Measurements from ENCODE around the gene FARP1. TPM values are rescaled to one million over a fixed set of nuclear protein-coding genes. Genes with fewer than 3 reads are reported as not detected.
A peak's percentile ranks its signal among the peaks of the same experiment; 100 is the strongest.

FARP1 gene
- polyA plus RNA-seq, 2 of the 4 experiments (the other 2 are of a cell fraction) = 9.4 to 13.0 TPM

DNA sequence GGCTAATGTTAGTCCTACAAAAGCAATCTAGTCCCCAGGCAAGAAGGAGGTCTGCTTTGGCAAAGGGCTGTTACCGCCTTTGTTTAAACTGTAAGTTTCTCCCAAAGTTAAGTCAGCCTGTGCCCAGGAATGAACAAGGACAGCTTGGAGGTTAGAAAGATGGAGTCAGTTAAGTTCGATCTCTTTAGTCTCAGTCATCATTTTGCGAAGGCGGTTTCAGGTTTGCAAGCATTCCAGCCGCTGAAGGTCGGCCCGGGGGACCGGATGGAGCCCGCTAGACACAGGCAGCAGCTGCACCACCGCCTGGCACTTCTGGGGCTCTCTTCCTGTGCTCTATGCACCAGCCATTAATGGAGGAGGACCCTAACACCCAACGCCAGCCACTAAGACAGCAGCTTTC, 342.7 kb downstream of the FARP1 start:
- Histone ChIP-seq H3K4me2 (peak overlapping the region; percentile 75), H3K4me1 (peaks cover 81% of the 10 kb centered on the region), H3K4me3 (no peak overlapping the region; the same call in 2 of the 3 replicates), H3K9me3 (no peaks in the 10 kb centered on the region), H3K27ac (peak overlapping the region; percentile 93 to 98)
- WGBS (ENCODE audit: missing lambda C conversion rate) = 83% methylated on average over 6 of the region's 11 CpGs
- TF ChIP-seq FOXS1 (CRISPR knock-in tag; IDR thresholded peaks at IDR 0.05) (peak; percentile 52; the same call in 1 of the 2 replicates), HOXA7 (CRISPR knock-in tag; IDR thresholded peaks at IDR 0.05) (0 out of 2 replicates have a peak, but pooled peaks have one; percentile 67), ZSCAN20 (CRISPR knock-in tag; IDR thresholded peaks at IDR 0.05) (peak; percentile 91), MAZ (IDR thresholded peaks at IDR 0.05; ENCODE audit: borderline replicate concordance, low read depth, low read length) (no peak), ESRRA (IDR thresholded peaks at IDR 0.05; ENCODE audit: borderline replicate concordance, low read length) (no peak), EHF (CRISPR knock-in tag; IDR thresholded peaks at IDR 0.05) (peak; percentile 64; the same call in 1 of the 2 replicates), CHD4 (IDR thresholded peaks at IDR 0.05; ENCODE audit: borderline replicate concordance) (no peak), FOSB (CRISPR knock-in tag; IDR thresholded peaks at IDR 0.05) (no peak), NFE2L2 (conservative IDR thresholded peaks at IDR 0.05; ENCODE audit: low read length) (no peak), HOXB5 (CRISPR knock-in tag; IDR thresholded peaks at IDR 0.05) (peak; percentile 66; the same call in 1 of the 2 replicates), ZNF302 (CRISPR knock-in tag; IDR thresholded peaks at IDR 0.05) (no peak), HOXB13 (CRISPR knock-in tag; IDR thresholded peaks at IDR 0.05; ENCODE audit: low read depth) (peak; percentile 92), CEBPB (IDR thresholded peaks at IDR 0.05) (no peak), GATA3 (IDR thresholded peaks at IDR 0.05; ENCODE audit: borderline replicate concordance) (no peak), KDM5A (IDR thresholded peaks at IDR 0.05) (no peak), CBX2 (IDR thresholded peaks at IDR 0.05; ENCODE audit: borderline replicate concordance, low read depth) (no peak), HEYL (CRISPR knock-in tag; IDR thresholded peaks at IDR 0.05) (peak; percentile 92)
- TF ChIP-seq, protein P1, sequence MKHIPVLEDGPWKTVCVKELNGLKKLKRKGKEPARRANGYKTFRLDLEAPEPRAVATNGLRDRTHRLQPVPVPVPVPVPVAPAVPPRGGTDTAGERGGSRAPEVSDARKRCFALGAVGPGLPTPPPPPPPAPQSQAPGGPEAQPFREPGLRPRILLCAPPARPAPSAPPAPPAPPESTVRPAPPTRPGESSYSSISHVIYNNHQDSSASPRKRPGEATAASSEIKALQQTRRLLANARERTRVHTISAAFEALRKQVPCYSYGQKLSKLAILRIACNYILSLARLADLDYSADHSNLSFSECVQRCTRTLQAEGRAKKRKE (CRISPR knock-in tag; IDR thresholded peaks at IDR 0.05; ENCODE audit: low read depth) = peak; percentile 80; the same call in 1 of the 2 replicates
- TF ChIP-seq, protein P2, sequence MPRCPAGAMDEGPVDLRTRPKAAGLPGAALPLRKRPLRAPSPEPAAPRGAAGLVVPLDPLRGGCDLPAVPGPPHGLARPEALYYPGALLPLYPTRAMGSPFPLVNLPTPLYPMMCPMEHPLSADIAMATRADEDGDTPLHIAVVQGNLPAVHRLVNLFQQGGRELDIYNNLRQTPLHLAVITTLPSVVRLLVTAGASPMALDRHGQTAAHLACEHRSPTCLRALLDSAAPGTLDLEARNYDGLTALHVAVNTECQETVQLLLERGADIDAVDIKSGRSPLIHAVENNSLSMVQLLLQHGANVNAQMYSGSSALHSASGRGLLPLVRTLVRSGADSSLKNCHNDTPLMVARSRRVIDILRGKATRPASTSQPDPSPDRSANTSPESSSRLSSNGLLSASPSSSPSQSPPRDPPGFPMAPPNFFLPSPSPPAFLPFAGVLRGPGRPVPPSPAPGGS (IDR thresholded peaks at IDR 0.05) = no peak
- ATAC-seq = no peak
- ChIA-PET CTCF (interaction anchor here (0.7 to 6.0 kb wide), 4 partner anchors 12 to 169 kb away, joined by 3 to 42 read pairs (median 10); no protein-coding TSS in a partner anchor), POLR2A (interaction anchor here (0.6 to 2.3 kb wide), 5 partner anchors 17 to 97 kb away, joined by 4 to 15 read pairs (median 8); partner anchors contain the start of gene STK24)
- no peak for FAIRE-seq
- no peak for DNase-seq (ENCODE audit: low read depth in 1 of 2, low spot score in 1 of 2)

DNA sequence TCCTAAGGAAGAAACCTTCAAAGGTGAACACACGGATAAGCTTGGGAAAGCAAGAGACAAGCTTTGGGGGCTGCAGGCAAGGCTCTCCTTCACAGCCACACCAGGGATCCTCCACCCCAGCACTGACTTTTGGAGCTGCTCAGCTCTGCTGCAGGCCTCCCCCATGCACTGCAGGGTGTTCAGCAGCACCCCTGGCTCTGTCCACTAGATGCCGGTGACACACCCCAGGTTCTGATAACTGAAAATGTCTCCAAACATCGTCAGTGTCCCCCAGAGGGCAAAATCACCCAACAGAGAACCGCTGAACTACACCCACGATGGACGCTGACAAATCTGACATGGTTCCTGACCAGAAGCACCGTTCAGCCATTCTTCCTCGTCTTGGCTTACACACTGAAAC, 343.5 kb downstream of the FARP1 start:
- H3K27ac ChIP-seq = peak overlapping the region; percentile 93 to 98
- DNase-seq (ENCODE audit: low read depth in 1 of 2, low spot score in 1 of 2) = no peak
- H3K9me3 ChIP-seq = no peaks in the 10 kb centered on the region
- no peak for FAIRE-seq
- H3K4me1 ChIP-seq = peaks cover 85% of the 10 kb centered on the region
- H3K4me2 ChIP-seq = no peak overlapping the region
- 90% methylated on average over 6 of the region's 8 CpGs for WGBS (ENCODE audit: missing lambda C conversion rate)
- TF ChIP-seq, protein P3, sequence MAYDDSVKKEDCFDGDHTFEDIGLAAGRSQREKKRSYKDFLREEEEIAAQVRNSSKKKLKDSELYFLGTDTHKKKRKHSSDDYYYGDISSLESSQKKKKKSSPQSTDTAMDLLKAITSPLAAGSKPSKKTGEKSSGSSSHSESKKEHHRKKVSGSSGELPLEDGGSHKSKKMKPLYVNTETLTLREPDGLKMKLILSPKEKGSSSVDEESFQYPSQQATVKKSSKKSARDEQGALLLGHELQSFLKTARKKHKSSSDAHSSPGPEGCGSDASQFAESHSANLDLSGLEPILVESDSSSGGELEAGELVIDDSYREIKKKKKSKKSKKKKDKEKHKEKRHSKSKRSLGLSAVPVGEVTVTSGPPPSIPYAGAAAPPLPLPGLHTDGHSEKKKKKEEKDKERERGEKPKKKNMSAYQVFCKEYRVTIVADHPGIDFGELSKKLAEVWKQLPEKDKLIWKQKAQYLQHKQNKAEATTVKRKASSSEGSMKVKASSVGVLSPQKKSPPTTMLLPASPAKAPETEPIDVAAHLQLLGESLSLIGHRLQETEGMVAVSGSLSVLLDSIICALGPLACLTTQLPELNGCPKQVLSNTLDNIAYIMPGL (CRISPR knock-in tag; IDR thresholded peaks at IDR 0.05; ENCODE audit: borderline replicate concordance) = no peak
- no peak for TF ChIP-seq HOXB5 (CRISPR knock-in tag; IDR thresholded peaks at IDR 0.05)
- TF ChIP-seq KDM1A (IDR thresholded peaks at IDR 0.05; ENCODE audit: low read depth) = no peak
- TF ChIP-seq PHF8 (IDR thresholded peaks at IDR 0.05; ENCODE audit: borderline replicate concordance, low read depth) = no peak
- TF ChIP-seq, protein P1 (CRISPR knock-in tag; IDR thresholded peaks at IDR 0.05; ENCODE audit: low read depth) = no peak
- no peak for TF ChIP-seq NPAS2 (CRISPR knock-in tag; IDR thresholded peaks at IDR 0.05; ENCODE audit: borderline replicate concordance)
- TF ChIP-seq ZFP36 (IDR thresholded peaks at IDR 0.05; ENCODE audit: borderline replicate concordance, partially characterized antibody) = no peak
- TF ChIP-seq, protein P2 (IDR thresholded peaks at IDR 0.05) = no peak
- TF ChIP-seq RFX5 (IDR thresholded peaks at IDR 0.05) = no peak
- no peak for TF ChIP-seq RCOR1 (IDR thresholded peaks at IDR 0.05; ENCODE audit: low read depth, low read length)
- TF ChIP-seq MYC (IDR thresholded peaks at IDR 0.05; ENCODE audit: borderline replicate concordance, low read length) = no peak
- TF ChIP-seq NR3C1 (IDR thresholded peaks at IDR 0.05) = no peak
- H3K4me3 ChIP-seq = no peak overlapping the region
- ChIA-PET POLR2A (no interaction called here), CTCF (interaction anchor here (1.8 to 6.0 kb wide), 3 partner anchors 22 to 168 kb away, joined by 4 to 42 read pairs (median 12); no protein-coding TSS in a partner anchor)
- ATAC-seq = no peak

Data from A549 (cell line).